PC-3 (cell line): Measurements from ENCODE around the gene ITGB4.

Source experiments
- CTCF ChIP-seq: fragments of 300-600 bp; sonication (generic); conservative IDR thresholded peaks from 2 replicates; pipeline ENCODE4 v1.5.1; 2017; ENCODE audit warnings: antibody characterized with exemption, low read depth, mild to moderate bottlenecking, low read length
- EZH2 ChIP-seq: fragments of 300-600 bp; sonication (generic); IDR thresholded peaks from one replicate; pipeline ENCODE4 v1.6.1; 2017; ENCODE audit warnings: antibody characterized with exemption, mild to moderate bottlenecking, low read length; ENCODE audit not compliant: unreplicated experiment
- EZH2phosphoT487 ChIP-seq: fragments of 300-600 bp; sonication (generic); IDR thresholded peaks from 2 replicates; pipeline ENCODE4 v1.6.1; 2018; ENCODE audit warnings: mild to moderate bottlenecking, antibody characterized with exemption, low read length, borderline replicate concordance

- TF ChIP-seq EZH2 = no peak
- TF ChIP-seq CTCF = no peak
- no peak for TF ChIP-seq EZH2phosphoT487
Observed at GRCh38 chr17:75803883-75804282, 82.6 kb downstream of the ITGB4 start.
